ENCODE measurements around the gene RHBDD1. TPM values are rescaled to one million over a fixed set of nuclear protein-coding genes. Genes with fewer than 3 reads are reported as not detected.

The RHBDD1 gene
- total and polyA plus RNA-seq, 4 donors = 8.5 to 45.8 (median 16.1) TPM

GRCh38 chr2:226904592-226904991 is 68.7 kb downstream of the RHBDD1 start:
- DNase-seq (ENCODE audit: low spot score) = no peak
- H3K9me3 ChIP-seq (ENCODE audit: control insufficient read depth in 4 of 4, low read length in 3 of 4) = no peaks in the 10 kb centered on the region
- WGBS = 96% methylated on average over 6 of the region's 6 CpGs
- no peak overlapping the region for H3K27ac ChIP-seq (ENCODE audit: low read depth in 1 of 2, low read length in 2 of 2)
- H3K4me3 ChIP-seq (ENCODE audit: low read depth in 1 of 3, low read length in 3 of 3) = no peak overlapping the region
- no peak for TF ChIP-seq JUND (IDR thresholded peaks at IDR 0.05)
- no peak for TF ChIP-seq YY1 (IDR thresholded peaks at IDR 0.05)
- no peak for TF ChIP-seq ZBTB33 (IDR thresholded peaks at IDR 0.05)
- TF ChIP-seq RAD21 (IDR thresholded peaks at IDR 0.05) = no peak
- no peak for TF ChIP-seq NR2F2 (IDR thresholded peaks at IDR 0.05)
- TF ChIP-seq SP1 (IDR thresholded peaks at IDR 0.05) = no peak
- TF ChIP-seq HNF4A (conservative IDR thresholded peaks at IDR 0.05) = no peak
- no peak for TF ChIP-seq FOXA1 (IDR thresholded peaks at IDR 0.05)
- TF ChIP-seq TAF1 (conservative IDR thresholded peaks at IDR 0.05) = no peak
- TF ChIP-seq FOXA2 (IDR thresholded peaks at IDR 0.05) = no peak
- peaks cover 0 to 4% (median 2%) of the 10 kb centered on the region in 4 donors for H3K36me3 ChIP-seq (ENCODE audit: control insufficient read depth in 4 of 4, insufficient read depth in 3 of 4, low read depth in 1 of 4, low read length in 3 of 4)
- H3K9ac ChIP-seq (ENCODE audit: low read depth in 1 of 2, low read length in 2 of 2) = no peak overlapping the region
- H3K4me1 ChIP-seq (ENCODE audit: control insufficient read depth in 4 of 4, insufficient read depth in 4 of 4, low read length in 3 of 4) = no peaks in the 10 kb centered on the region
- H3K27me3 ChIP-seq (ENCODE audit: control insufficient read depth in 4 of 4, insufficient read depth in 4 of 4, low read length in 3 of 4) = no peaks in the 10 kb centered on the region

DNA sequence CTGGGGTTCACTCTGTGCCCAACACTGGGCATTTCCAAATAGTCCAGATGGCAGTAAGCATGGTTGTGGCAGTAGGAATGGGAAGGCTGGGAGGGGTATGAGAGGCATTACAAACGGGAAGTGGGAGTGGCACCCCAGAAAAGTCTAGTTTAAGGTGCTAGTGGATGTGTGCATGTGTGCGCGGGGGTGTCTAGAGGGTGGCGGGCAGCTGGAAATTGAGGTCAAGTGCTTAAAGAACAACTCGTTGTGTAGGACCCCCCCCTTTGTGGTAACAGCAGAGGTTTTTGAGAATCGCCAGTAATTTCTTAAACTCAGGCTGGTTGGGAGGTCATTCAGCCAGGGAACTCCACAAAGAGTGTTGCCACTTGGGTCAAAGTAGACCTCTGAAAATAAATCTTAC is 69.9 kb downstream of the RHBDD1 start:
- H3K36me3 ChIP-seq (ENCODE audit: control insufficient read depth in 4 of 4, insufficient read depth in 3 of 4, low read depth in 1 of 4, low read length in 3 of 4) = peaks cover 0 to 4% (median 2%) of the 10 kb centered on the region in 4 donors
- H3K9me3 ChIP-seq (ENCODE audit: control insufficient read depth in 4 of 4, low read length in 3 of 4) = no peaks in the 10 kb centered on the region
- 86% methylated on average over 6 of the region's 6 CpGs for WGBS
- H3K4me3 ChIP-seq (ENCODE audit: low read depth in 1 of 3, low read length in 3 of 3) = no peak overlapping the region
- H3K4me1 ChIP-seq (ENCODE audit: control insufficient read depth in 4 of 4, insufficient read depth in 4 of 4, low read length in 3 of 4) = no peaks in the 10 kb centered on the region
- H3K9ac ChIP-seq (ENCODE audit: low read depth in 1 of 2, low read length in 2 of 2) = no peak overlapping the region
- H3K27ac ChIP-seq (ENCODE audit: low read depth in 1 of 2, low read length in 2 of 2) = no peak overlapping the region
- TF ChIP-seq RXRA (IDR thresholded peaks at IDR 0.05) (no peak), SP1 (IDR thresholded peaks at IDR 0.05) (no peak), EGR1 (IDR thresholded peaks at IDR 0.05; ENCODE audit: low read depth in 2 of 2) (no peak), GABPA (IDR thresholded peaks at IDR 0.05 in 1 of 2, conservative IDR thresholded peaks at IDR 0.05 in 1 of 2) (no peak), FOXA2 (IDR thresholded peaks at IDR 0.05) (no peak), HNF4G (IDR thresholded peaks at IDR 0.05) (no peak), TAF1 (conservative IDR thresholded peaks at IDR 0.05) (no peak), ZBTB33 (IDR thresholded peaks at IDR 0.05) (no peak), NR2F2 (IDR thresholded peaks at IDR 0.05) (no peak), RAD21 (IDR thresholded peaks at IDR 0.05) (no peak), FOXA1 (IDR thresholded peaks at IDR 0.05) (no peak), JUND (IDR thresholded peaks at IDR 0.05) (no peak), YY1 (IDR thresholded peaks at IDR 0.05) (no peak)
- TF ChIP-seq, protein P1, sequence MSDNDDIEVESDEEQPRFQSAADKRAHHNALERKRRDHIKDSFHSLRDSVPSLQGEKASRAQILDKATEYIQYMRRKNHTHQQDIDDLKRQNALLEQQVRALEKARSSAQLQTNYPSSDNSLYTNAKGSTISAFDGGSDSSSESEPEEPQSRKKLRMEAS (IDR thresholded peaks at IDR 0.05) = no peak
- TF ChIP-seq, protein P2, sequence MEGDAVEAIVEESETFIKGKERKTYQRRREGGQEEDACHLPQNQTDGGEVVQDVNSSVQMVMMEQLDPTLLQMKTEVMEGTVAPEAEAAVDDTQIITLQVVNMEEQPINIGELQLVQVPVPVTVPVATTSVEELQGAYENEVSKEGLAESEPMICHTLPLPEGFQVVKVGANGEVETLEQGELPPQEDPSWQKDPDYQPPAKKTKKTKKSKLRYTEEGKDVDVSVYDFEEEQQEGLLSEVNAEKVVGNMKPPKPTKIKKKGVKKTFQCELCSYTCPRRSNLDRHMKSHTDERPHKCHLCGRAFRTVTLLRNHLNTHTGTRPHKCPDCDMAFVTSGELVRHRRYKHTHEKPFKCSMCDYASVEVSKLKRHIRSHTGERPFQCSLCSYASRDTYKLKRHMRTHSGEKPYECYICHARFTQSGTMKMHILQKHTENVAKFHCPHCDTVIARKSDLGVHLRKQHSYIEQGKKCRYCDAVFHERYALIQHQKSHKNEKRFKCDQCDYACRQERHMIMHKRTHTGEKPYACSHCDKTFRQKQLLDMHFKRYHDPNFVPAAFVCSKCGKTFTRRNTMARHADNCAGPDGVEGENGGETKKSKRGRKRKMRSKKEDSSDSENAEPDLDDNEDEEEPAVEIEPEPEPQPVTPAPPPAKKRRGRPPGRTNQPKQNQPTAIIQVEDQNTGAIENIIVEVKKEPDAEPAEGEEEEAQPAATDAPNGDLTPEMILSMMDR (IDR thresholded peaks at IDR 0.05; ENCODE audit: low read depth, low read length, missing input control) = no peak
- TF ChIP-seq, protein P3, sequence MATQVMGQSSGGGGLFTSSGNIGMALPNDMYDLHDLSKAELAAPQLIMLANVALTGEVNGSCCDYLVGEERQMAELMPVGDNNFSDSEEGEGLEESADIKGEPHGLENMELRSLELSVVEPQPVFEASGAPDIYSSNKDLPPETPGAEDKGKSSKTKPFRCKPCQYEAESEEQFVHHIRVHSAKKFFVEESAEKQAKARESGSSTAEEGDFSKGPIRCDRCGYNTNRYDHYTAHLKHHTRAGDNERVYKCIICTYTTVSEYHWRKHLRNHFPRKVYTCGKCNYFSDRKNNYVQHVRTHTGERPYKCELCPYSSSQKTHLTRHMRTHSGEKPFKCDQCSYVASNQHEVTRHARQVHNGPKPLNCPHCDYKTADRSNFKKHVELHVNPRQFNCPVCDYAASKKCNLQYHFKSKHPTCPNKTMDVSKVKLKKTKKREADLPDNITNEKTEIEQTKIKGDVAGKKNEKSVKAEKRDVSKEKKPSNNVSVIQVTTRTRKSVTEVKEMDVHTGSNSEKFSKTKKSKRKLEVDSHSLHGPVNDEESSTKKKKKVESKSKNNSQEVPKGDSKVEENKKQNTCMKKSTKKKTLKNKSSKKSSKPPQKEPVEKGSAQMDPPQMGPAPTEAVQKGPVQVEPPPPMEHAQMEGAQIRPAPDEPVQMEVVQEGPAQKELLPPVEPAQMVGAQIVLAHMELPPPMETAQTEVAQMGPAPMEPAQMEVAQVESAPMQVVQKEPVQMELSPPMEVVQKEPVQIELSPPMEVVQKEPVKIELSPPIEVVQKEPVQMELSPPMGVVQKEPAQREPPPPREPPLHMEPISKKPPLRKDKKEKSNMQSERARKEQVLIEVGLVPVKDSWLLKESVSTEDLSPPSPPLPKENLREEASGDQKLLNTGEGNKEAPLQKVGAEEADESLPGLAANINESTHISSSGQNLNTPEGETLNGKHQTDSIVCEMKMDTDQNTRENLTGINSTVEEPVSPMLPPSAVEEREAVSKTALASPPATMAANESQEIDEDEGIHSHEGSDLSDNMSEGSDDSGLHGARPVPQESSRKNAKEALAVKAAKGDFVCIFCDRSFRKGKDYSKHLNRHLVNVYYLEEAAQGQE (IDR thresholded peaks at IDR 0.05) = no peak
- TF ChIP-seq, protein P4, sequence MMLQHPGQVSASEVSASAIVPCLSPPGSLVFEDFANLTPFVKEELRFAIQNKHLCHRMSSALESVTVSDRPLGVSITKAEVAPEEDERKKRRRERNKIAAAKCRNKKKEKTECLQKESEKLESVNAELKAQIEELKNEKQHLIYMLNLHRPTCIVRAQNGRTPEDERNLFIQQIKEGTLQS (IDR thresholded peaks at IDR 0.05) = no peak
- H3K27me3 ChIP-seq (ENCODE audit: control insufficient read depth in 4 of 4, insufficient read depth in 4 of 4, low read length in 3 of 4) = no peaks in the 10 kb centered on the region
- DNase-seq (ENCODE audit: low spot score) = no peak

Measured in liver (tissue), 9 donors.